Frontal cortex (tissue), 4 donors: ENCODE measurements around the gene RENBP. TPM values are rescaled to one million over a fixed set of nuclear protein-coding genes. Genes with fewer than 3 reads are reported as not detected.
A peak's percentile ranks its signal among the peaks of the same experiment; 100 is the strongest.
"Not testable (repeated sequence)": the region's sequence is repeated elsewhere in the genome, so short reads cannot be mapped to it uniquely, and the experiment has no call there.

ENCODE experiments used
- DNase-seq, 2 donors: peaks; one replicate each; pipeline ENCODE4 v3.0.0; 2012; ENCODE audit warnings: low spot score in 2 of 2
- FAIRE-seq: peaks from 2 replicates; lab custom pipeline; 2012; peaks lifted over from hg19 to GRCh38; lab: Jason Lieb, UNC
- total RNA-seq: library from RNA; depleted of rRNA; stranded (reverse); fragments of >200 nt; gene quantifications from one replicate; pipeline ENCODE4 v1.2.3, GENCODE V29; 2014
- donor health status: control.
- donor health status: control.
- donor health status: control.

Gene RENBP
- total RNA-seq = 2.4 TPM

- FAIRE-seq (no peak), DNase-seq (peak in 1 of 2 donors; percentile 55)
These were observed at the start of gene RENBP for GRCh38 chrX:153944140-153944799. TSS of gene RENBP (minus strand) at chrX:153944643. CDS start at chrX:153944610, 33 bp downstream.

DNA sequence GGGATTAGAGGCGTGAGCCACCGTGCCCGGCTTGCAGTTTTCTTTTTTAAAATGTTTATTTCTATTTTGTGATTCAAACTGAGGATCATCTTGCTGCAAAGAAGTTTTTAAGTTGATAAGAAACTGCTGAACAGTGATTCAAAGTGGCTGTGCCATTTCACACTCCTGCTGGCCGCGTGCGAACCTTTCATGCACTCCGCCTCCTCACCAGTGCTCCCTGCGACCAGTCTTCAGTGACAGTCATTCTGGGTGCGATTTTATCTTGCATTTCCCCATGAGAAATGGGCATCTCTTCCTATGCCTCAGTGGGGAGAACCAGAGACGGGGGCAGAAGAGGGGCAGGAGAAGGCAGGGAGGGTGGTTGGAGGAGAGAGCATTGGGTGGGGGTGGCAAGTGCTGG is 49.5 kb upstream of the RENBP start:
- no peak for FAIRE-seq

GRCh38 chrX:153993079-153993478 is 48.6 kb upstream of the RENBP start:
- FAIRE-seq = no peak

More for the DNA sequence above, 49.5 kb upstream of the RENBP start:
- DNase-seq = no peak

GRCh38 chrX:153992180-153992579 is 47.7 kb upstream of the RENBP start:
- DNase-seq = no peak
- no peak for FAIRE-seq

More at GRCh38 chrX:153993079-153993478, 48.6 kb upstream of the RENBP start:
- no peak for DNase-seq

DNA sequence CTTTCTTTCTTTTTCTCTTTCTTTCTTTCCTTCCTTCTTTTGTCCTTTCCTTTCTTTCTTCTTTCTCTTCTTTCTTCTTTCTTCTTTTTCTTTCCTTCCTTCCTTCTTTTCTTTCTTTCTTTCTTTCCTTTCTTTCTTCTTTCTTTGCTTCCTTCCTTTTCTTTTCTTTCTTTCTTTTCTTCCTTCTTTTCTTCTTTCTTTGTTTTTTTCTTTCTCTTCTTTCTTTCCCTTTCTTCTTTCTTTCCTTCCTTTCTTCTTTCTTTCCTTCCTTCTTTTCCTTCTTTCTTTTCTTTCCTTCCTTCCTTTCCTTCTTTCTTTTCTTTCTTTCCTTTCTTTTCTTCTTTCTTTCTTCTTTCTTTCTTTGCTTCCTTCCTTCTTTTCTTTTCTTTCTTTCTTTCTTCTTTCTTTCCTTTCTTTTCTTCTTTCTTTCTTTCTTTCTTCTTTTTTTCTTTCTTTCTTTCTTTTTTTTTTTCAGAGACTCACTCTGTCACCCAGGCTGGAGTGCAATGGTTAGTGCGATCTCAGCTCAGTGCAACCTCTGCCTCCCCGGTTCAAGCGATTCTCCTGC is 46.7 kb upstream of the RENBP start:
- DNase-seq (no peak), FAIRE-seq (no peak)

DNA sequence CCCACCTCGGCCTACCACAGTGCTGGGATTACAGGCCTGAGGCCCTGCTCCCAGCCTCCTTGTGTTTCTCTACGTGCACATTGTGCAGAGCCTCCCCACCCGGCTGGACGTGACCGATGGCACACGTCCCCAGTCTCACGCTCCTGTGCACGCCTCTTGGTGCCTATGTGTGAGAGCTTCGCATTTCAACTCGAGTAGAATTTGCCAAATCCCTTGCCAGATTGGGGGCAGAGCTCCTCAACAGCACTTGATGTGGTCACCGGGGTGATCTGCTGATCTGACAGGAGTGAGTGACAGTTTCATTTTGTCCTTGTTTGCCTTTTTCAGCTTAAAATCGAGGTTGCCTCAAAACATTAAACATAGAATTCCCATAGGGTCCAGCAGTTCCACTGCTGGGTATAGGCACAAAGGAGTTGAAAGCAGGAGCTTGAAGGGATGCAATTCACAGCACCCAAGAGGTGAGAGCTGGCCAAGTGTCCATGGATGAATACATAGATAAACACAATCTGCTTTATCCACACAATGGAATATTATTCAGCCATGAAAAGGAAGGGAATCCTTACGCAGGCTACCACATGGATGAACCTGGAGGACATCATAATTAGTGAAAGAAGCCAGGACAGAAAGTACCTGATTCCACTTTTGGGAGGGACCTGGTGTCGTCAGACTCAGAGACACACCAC is 45.7 kb upstream of the RENBP start:
- no peak for DNase-seq
- FAIRE-seq = no peak

GRCh38 chrX:153988493-153988892 is 44.0 kb upstream of the RENBP start:
- no peak for FAIRE-seq
- DNase-seq = no peak

GRCh38 chrX:153984351-153985178 is 40.1 kb upstream of the RENBP start:
- FAIRE-seq (no peak), DNase-seq (no peak)

DNA sequence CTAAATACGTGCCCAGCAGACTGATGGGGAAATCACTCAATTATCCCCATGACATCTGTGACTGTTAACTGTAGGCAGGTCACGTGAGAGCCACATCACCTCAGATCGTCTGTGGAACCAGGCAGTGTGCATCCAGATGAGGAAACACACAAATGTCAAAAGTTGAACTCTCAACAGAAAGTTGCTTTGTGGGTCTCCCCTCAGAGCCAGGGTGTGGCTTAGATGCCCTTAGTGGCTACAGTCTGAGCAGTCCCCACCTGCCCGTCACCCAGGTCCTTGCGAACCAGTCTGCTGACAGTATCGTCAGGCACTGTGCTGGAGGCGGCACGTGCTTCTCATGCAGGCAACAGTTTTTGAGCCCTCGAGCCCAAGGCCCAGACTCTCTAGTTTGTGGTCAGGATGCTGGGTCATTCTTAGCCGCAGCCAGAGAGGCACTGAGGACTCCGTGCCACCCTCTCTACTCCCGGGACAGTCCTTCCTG is 38.9 kb upstream of the RENBP start:
- no peak for FAIRE-seq

DNA sequence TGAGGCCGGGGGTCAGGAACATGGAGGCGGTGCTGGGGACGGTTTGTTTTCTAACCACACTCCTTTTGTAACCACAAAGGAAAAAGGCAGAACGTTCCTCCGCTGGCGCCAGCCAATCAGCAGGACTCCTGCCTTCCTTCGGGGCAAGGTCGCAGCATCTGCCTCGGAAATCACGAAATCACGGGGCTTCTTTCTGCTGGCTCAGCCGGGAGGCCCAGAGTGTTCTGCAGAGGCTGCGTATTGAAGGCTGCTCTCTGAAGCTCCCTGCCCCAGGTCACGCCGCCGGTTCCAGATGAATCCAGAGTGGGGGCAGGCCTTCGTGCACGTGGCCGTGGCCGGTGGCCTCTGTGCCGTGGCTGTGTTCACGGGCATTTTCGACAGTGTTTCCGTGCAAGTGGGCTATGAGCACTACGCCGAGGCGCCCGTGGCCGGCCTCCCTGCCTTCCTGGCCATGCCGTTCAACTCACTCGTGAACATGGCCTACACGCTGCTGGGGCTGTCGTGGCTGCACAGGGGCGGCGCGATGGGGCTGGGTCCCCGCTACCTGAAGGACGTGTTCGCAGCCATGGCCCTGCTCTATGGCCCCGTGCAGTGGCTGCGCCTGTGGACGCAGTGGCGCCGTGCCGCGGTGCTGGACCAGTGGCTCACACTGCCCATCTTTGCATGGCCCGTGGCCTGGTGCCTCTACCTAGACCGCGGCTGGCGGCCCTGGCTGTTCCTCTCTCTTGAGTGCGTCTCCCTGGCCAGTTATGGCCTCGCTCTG is 37.5 kb upstream of the RENBP start:
- no peak for DNase-seq
- no peak for FAIRE-seq

More for the DNA sequence above, 38.9 kb upstream of the RENBP start:
- DNase-seq = no peak

GRCh38 chrX:153981231-153981630 is 36.8 kb upstream of the RENBP start:
- DNase-seq = no peak
- no peak for FAIRE-seq

- not testable (repeated sequence) for FAIRE-seq, DNase-seq
These were observed 36.0 kb upstream of the RENBP start for GRCh38 chrX:153980394-153980793.

- DNase-seq (no peak), FAIRE-seq (no peak)
These were observed 30.4 kb upstream of the RENBP start for GRCh38 chrX:153974726-153975286.

DNA sequence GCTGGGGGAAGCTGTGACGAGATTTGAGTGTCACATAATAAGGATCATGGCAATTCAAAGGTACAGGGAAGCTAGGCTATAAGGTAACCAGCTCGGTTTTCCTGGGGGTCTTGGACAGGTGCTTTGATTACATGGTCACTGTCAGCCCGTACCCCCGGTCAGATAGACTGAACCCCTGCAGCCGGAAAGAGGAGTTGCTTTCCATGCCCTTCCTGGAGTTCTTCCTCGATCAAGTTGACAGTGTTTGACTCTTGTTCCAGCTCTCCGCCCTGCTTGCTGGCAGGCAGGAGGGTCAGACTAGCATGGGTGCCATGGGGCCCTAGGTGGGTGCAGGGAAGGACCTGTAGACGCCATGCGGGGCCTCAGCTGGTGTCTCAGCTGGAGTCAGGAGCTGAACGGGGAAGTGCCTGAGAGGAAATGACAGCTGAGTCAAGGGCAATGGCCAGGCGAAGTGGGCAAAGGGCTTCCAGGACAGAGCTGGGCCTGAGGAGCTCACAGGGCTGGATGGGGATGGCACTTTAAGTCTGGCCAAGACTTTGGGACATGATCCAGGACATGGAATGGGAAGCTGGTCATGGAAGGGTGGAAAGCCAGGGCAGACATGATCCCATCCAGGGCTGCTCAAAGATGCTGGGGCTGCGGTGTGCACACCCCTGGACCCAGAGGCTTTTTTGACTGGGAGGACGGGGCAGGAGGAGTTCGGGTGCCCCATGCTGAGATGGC is 29.7 kb upstream of the RENBP start:
- FAIRE-seq = no peak
- DNase-seq = no peak

DNA sequence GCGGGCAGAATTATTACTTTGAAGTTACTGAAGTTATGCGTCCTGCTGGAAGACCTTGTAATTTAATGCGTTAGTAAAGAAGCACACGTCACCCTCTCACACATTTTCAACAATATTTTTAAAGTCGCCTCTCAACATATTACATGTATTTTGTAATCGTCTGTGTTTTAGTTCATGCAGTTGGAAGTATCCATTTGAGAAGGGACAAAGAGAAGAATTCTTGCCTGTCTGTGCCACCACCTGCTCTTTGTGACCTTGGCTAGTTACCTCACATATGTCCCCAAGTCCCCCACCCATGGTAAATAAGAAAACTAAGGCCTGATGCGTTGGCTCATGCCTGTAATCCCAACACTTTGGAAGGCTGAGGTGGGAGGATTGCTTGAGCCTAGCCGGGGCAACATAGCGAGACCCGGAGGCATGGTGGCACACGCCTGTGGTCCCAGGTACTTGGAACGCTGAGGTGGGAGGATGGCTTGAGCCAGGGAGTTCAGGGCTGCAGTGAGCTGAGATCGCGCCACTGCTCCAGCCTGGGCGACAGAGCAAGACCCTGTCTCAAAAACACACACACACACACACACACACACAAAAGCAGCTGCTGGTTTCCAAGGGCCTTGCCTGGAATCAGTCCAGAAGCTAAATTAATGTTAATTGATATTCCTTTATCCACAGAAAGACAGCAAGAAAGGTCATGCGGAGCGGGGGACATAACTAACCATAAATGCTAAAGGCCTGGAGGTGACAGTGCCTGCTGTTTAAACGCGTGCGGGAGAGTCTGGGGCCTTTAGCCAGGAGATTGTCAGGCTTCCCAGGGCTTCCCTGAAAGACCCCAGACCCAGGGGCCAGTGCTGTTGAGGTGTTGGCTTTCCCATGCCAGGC is 28.9 kb upstream of the RENBP start:
- DNase-seq (no peak), FAIRE-seq (no peak)

GRCh38 chrX:153972368-153973126 is 28.1 kb upstream of the RENBP start, which contains the start of gene TMEM187:
TSS of gene TMEM187 (plus strand) at chrX:153972754. CDS start at chrX:153982063, 9,309 bp downstream.
- FAIRE-seq (no peak), DNase-seq (peak; percentile 86 to 96)
